GM21825 (cell line): ENCODE results near the gene RNF186.

Experiments
- ATAC-seq: cut with Tn5 transposase; IDR thresholded peaks from one replicate; pipeline ENCODE4 v1.9.1; 2021; ENCODE audit warnings: mild to moderate bottlenecking, moderate library complexity; ENCODE audit not compliant: unreplicated experiment

Gene RNF186

DNA sequence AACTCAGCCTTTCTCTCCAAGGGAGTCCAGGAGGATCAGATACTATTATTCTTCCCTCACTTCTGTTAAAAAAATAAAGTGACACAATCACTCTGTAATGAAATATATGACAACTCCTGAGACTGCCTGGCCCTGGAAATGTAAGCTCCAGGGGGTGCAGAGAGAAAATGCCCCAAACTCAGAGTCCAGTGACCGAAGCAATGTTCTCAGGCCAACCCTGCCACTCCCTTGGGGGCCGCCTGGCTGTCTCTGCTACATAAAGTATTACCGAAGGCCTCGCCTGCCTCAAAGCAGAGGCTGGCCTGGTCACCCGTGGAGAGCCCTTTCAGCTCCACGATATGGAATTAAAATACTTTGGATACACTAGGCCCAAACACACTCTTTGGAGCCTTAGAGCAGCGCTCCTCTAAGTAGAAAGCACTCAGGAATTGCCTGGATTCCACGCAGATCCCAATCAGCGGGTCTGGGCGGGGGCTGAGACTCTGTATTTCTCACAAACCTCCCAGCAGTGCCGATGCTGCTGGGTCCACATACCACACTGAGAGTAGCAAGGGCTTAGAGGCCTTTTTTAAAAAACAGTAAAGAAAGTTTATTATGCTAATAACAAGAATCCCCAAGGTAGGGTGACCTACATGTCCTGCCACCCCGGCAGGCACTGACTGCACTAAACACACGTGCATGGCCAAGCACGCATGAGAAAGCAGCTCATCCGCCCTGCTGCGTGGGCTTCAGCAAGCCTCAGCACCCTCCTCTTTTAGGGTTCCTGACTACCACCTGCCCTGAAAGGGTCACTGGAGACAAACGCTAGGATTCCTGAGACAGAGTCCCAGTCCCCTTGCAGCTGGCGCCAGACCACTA lies 46.5 kb downstream of the RNF186 start:
- no peak for ATAC-seq

DNA sequence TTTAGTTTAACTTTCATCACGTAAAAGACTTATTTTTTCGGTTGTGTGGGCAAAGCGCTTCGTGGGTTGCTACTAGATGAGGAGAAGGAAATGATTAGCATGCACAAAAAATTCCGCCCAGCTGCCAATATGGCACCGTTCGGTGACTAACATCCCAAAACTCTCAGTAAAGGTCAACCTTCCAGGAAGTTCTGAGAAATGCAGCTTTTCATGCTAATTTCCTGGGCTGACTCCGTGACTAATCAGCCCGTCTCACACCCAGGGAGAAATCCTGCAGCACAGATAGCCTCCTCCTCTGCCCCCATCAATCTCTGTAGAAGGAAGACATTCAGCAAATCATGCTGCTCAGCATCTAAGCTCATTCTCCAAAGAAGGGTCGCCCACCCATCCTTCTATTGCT lies 49.5 kb downstream of the RNF186 start:
- no peak for ATAC-seq

GRCh38 chr1:19764848-19765247 lies 50.2 kb downstream of the RNF186 start:
- no peak for ATAC-seq
